ENCODE results near the gene FNDC3B.

Gene FNDC3B

GRCh38 chr3:172100482-172100881 is 61.1 kb downstream of the FNDC3B start:
- no peaks in the 10 kb centered on the region for H3K9me3 ChIP-seq (ENCODE audit: control insufficient read depth, low read length)
- H3K36me3 ChIP-seq (ENCODE audit: control insufficient read depth, insufficient read depth, low read length, severe bottlenecking), result no peaks in the 10 kb centered on the region
- H3K4me1 ChIP-seq (ENCODE audit: control insufficient read depth, insufficient read depth, low read length), result peaks cover 62% of the 10 kb centered on the region
- H3K27me3 ChIP-seq (replicated peaks; ENCODE audit: control insufficient read depth, insufficient read depth, low read length), result no peaks in the 10 kb centered on the region
- H3K9ac ChIP-seq (ENCODE audit: low read length), result no peak overlapping the region
- DNase-seq (ENCODE audit: low read depth), result no peak
- no peak overlapping the region for H3K4me3 ChIP-seq (ENCODE audit: low read length)

GRCh38 chr3:172101107-172101506 is 61.7 kb downstream of the FNDC3B start:
- Histone ChIP-seq H3K4me1 (ENCODE audit: control insufficient read depth, insufficient read depth, low read length) (peaks cover 57% of the 10 kb centered on the region), H3K4me3 (ENCODE audit: low read length) (no peak overlapping the region), H3K27me3 (replicated peaks; ENCODE audit: control insufficient read depth, insufficient read depth, low read length) (no peaks in the 10 kb centered on the region), H3K36me3 (ENCODE audit: control insufficient read depth, insufficient read depth, low read length, severe bottlenecking) (no peaks in the 10 kb centered on the region), H3K9ac (ENCODE audit: low read length) (no peak overlapping the region), H3K9me3 (ENCODE audit: control insufficient read depth, low read length) (no peaks in the 10 kb centered on the region)
- no peak for DNase-seq (ENCODE audit: low read depth)

DNA sequence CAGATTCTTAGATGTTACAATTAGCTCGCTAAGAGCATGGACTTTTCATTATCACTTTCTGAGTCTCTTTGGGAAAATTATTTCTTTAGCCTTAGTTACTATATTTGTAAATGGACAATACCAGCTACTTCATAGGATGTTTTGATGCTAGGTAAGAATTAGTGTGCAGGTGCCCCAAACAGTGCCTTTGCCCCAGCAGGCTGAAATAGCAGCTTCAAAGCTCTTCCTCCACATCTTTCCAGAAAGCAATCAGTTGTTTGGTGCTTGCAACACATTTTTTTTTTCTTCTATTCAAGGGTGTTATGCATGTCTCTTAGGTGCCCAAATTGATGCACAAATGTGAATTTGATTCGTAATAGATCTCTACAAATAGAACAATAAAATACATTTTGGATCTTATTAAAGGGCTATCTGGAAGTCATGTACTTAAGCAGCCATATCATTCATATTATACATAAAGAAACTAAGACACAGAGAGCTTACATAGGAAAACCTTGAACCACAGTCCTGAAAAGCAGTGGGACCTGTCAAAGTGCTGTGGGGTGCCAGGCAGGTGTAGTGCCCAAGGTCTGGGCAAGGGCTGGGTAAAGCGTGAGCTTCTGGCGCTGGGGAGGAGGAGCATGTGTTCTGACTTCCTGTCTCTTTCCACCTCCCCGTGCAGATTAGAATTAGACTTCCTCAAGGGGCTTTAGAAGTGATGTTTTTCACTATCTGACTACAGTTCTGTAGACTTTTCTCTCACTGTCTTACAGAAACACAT is 62.9 kb downstream of the FNDC3B start:
- Histone ChIP-seq H3K36me3 (ENCODE audit: control insufficient read depth, insufficient read depth, low read length, severe bottlenecking) (peaks cover 3% of the 10 kb centered on the region), H3K9me3 (ENCODE audit: control insufficient read depth, low read length) (no peaks in the 10 kb centered on the region), H3K4me1 (ENCODE audit: control insufficient read depth, insufficient read depth, low read length) (peaks cover 50% of the 10 kb centered on the region), H3K27me3 (replicated peaks; ENCODE audit: control insufficient read depth, insufficient read depth, low read length) (no peaks in the 10 kb centered on the region), H3K9ac (ENCODE audit: low read length) (no peak overlapping the region), H3K4me3 (ENCODE audit: low read length) (no peak overlapping the region)
- no peak for DNase-seq (ENCODE audit: low read depth)

- Histone ChIP-seq H3K36me3 (ENCODE audit: control insufficient read depth, insufficient read depth, low read length, severe bottlenecking) (peaks cover 4% of the 10 kb centered on the region), H3K9ac (ENCODE audit: low read length) (no peak overlapping the region), H3K4me1 (ENCODE audit: control insufficient read depth, insufficient read depth, low read length) (peaks cover 48% of the 10 kb centered on the region), H3K27me3 (replicated peaks; ENCODE audit: control insufficient read depth, insufficient read depth, low read length) (no peaks in the 10 kb centered on the region), H3K4me3 (ENCODE audit: low read length) (no peak overlapping the region), H3K9me3 (ENCODE audit: control insufficient read depth, low read length) (no peaks in the 10 kb centered on the region)
- DNase-seq (ENCODE audit: low read depth), result no peak
Measured at GRCh38 chr3:172102883-172103310, 63.5 kb downstream of the FNDC3B start.

DNA sequence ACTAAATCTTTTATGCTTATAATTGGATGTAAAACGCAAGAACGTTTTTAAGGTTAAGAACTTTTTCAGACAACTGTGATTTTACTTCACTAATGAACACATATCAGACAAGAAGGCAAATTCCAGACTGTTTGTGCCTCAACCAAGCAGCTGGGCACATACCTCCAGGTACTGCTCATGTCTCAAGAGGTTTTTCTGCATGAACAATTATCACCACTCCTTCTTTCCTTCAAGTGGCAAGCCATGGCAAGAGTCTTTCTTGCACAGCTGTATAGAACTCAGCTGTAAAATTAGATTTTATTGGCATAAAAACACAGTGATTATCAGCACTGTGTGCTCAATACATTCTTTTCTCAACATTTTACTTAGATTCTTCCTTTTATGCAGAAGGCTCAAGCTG is 64.3 kb downstream of the FNDC3B start:
- Histone ChIP-seq H3K36me3 (ENCODE audit: control insufficient read depth, insufficient read depth, low read length, severe bottlenecking) (peaks cover 4% of the 10 kb centered on the region), H3K27me3 (replicated peaks; ENCODE audit: control insufficient read depth, insufficient read depth, low read length) (no peaks in the 10 kb centered on the region), H3K9me3 (ENCODE audit: control insufficient read depth, low read length) (no peaks in the 10 kb centered on the region), H3K9ac (ENCODE audit: low read length) (peak overlapping the region; percentile 27), H3K4me3 (ENCODE audit: low read length) (peak overlapping the region; percentile 29), H3K4me1 (ENCODE audit: control insufficient read depth, insufficient read depth, low read length) (peaks cover 48% of the 10 kb centered on the region)
- DNase-seq (ENCODE audit: low read depth), result peak; percentile 81

DNA sequence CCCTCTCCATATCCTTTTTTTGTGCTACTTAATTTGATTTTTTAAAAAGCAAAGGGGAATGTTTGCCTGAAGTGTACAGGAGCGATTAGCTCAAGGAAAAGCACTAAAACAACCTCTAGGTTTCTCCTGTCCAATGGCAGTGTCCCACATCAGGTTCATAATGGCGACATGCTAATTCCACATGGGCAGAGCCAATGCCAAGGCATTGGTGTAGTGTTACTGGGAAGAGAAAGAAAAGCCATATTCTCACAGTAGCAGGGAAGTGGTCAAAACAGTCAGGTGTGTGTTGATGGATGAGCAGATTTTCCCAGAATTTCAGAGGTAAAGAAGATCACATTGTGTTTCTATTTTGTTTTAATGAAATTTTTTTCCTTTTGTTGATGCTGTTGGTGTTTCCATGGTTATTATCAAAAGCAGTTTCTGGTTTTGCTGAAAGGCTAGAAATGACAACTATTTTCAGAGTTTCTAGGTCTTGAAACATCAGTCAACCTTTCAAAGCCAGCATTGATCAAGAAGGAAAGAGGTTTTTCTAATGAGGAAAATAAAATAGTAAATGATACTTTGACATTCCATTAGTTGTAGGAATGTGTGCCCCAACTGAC is 65.2 kb downstream of the FNDC3B start:
- Histone ChIP-seq H3K27me3 (replicated peaks; ENCODE audit: control insufficient read depth, insufficient read depth, low read length) (no peaks in the 10 kb centered on the region), H3K9me3 (ENCODE audit: control insufficient read depth, low read length) (no peaks in the 10 kb centered on the region), H3K4me3 (ENCODE audit: low read length) (no peak overlapping the region), H3K36me3 (ENCODE audit: control insufficient read depth, insufficient read depth, low read length, severe bottlenecking) (peaks cover 4% of the 10 kb centered on the region), H3K9ac (ENCODE audit: low read length) (no peak overlapping the region), H3K4me1 (ENCODE audit: control insufficient read depth, insufficient read depth, low read length) (peaks cover 49% of the 10 kb centered on the region)
- no peak for DNase-seq (ENCODE audit: low read depth)

DNA sequence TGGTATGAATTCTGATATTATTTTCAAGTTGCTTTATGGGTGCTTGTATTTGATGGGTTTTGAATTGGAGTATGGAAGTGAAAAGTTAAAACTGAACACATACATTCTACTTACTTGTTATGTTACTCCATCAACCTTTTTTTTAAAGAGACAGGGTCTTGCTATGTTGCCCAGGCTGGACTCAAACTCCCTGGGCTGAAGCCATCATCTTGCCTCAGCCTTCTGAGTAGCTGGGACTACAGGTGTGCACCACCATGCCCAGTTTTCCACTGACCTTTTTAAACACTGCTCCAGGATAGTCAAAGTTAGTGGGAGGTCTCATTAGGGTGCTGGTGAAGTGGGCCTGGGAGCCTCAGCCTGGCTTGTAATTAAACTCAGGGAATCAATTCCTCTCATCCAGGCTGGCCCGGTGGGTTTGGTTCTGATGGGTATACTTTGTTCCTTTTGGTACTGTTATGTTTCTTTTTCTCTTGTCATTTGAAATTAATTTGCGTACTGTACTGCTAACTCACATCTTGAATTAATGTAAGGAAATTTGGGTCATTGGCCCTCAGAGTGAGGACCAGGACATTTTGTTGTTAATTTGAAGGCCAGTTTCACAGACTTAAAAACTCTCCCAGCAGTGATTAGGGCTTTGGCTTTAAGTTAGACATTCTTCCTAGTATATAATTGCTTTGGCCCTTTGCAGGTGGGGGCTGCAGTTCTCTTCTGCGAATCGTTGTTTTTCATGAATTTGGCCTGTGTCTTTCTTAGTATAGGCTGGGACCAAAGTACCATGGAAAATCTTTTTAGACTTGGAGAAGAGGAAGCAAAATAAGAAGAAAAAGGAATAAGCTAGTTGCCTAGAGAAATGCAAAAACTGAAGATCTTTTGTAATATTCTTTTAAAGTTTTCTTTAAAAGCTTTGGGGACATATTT is 66.9 kb downstream of the FNDC3B start:
- Histone ChIP-seq H3K36me3 (ENCODE audit: control insufficient read depth, insufficient read depth, low read length, severe bottlenecking) (peaks cover 4% of the 10 kb centered on the region), H3K27me3 (replicated peaks; ENCODE audit: control insufficient read depth, insufficient read depth, low read length) (no peaks in the 10 kb centered on the region), H3K9ac (ENCODE audit: low read length) (no peak overlapping the region), H3K4me1 (ENCODE audit: control insufficient read depth, insufficient read depth, low read length) (peaks cover 49% of the 10 kb centered on the region), H3K4me3 (ENCODE audit: low read length) (no peak overlapping the region), H3K9me3 (ENCODE audit: control insufficient read depth, low read length) (no peaks in the 10 kb centered on the region)
- no peak for DNase-seq (ENCODE audit: low read depth)

GRCh38 chr3:172106989-172107388 is 67.6 kb downstream of the FNDC3B start:
- H3K27me3 ChIP-seq (replicated peaks; ENCODE audit: control insufficient read depth, insufficient read depth, low read length), result no peaks in the 10 kb centered on the region
- H3K9ac ChIP-seq (ENCODE audit: low read length), result no peak overlapping the region
- no peak for DNase-seq (ENCODE audit: low read depth)
- no peaks in the 10 kb centered on the region for H3K9me3 ChIP-seq (ENCODE audit: control insufficient read depth, low read length)
- peaks cover 49% of the 10 kb centered on the region for H3K4me1 ChIP-seq (ENCODE audit: control insufficient read depth, insufficient read depth, low read length)
- peaks cover 4% of the 10 kb centered on the region for H3K36me3 ChIP-seq (ENCODE audit: control insufficient read depth, insufficient read depth, low read length, severe bottlenecking)
- no peak overlapping the region for H3K4me3 ChIP-seq (ENCODE audit: low read length)

DNA sequence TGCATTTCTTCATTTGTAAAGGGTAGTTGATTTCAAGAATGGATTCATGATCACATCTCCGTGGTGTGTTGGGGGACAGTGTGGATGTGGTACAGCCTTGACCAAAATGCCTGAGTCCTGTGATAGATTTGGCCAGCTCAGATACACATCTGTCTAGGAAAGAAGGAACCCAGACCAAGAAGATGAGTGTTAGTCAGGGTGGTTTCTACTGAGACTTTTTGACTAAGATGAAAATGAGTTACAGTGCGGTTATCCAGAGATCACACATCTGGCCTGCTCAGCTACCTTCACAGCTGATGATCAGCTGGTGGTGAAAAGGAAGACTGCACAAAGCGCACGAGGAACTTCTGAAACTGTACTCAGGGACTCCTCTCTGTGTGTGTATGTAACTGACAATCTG is 68.0 kb downstream of the FNDC3B start:
- Histone ChIP-seq H3K36me3 (ENCODE audit: control insufficient read depth, insufficient read depth, low read length, severe bottlenecking) (peaks cover 7% of the 10 kb centered on the region), H3K9ac (ENCODE audit: low read length) (no peak overlapping the region), H3K4me1 (ENCODE audit: control insufficient read depth, insufficient read depth, low read length) (peaks cover 47% of the 10 kb centered on the region), H3K9me3 (ENCODE audit: control insufficient read depth, low read length) (no peaks in the 10 kb centered on the region), H3K4me3 (ENCODE audit: low read length) (no peak overlapping the region), H3K27me3 (replicated peaks; ENCODE audit: control insufficient read depth, insufficient read depth, low read length) (no peaks in the 10 kb centered on the region)
- no peak for DNase-seq (ENCODE audit: low read depth)

- DNase-seq (ENCODE audit: low read depth), result no peak
- no peaks in the 10 kb centered on the region for H3K9me3 ChIP-seq (ENCODE audit: control insufficient read depth, low read length)
- no peak overlapping the region for H3K9ac ChIP-seq (ENCODE audit: low read length)
- H3K4me3 ChIP-seq (ENCODE audit: low read length), result no peak overlapping the region
- H3K36me3 ChIP-seq (ENCODE audit: control insufficient read depth, insufficient read depth, low read length, severe bottlenecking), result peaks cover 35% of the 10 kb centered on the region
- H3K27me3 ChIP-seq (replicated peaks; ENCODE audit: control insufficient read depth, insufficient read depth, low read length), result no peaks in the 10 kb centered on the region
- H3K4me1 ChIP-seq (ENCODE audit: control insufficient read depth, insufficient read depth, low read length), result peaks cover 19% of the 10 kb centered on the region
Measured at GRCh38 chr3:172110127-172110779, 70.9 kb downstream of the FNDC3B start.

GRCh38 chr3:172111163-172111562 is 71.8 kb downstream of the FNDC3B start:
- Histone ChIP-seq H3K9ac (ENCODE audit: low read length) (no peak overlapping the region), H3K4me3 (ENCODE audit: low read length) (no peak overlapping the region), H3K36me3 (ENCODE audit: control insufficient read depth, insufficient read depth, low read length, severe bottlenecking) (peaks cover 44% of the 10 kb centered on the region), H3K27me3 (replicated peaks; ENCODE audit: control insufficient read depth, insufficient read depth, low read length) (no peaks in the 10 kb centered on the region), H3K9me3 (ENCODE audit: control insufficient read depth, low read length) (no peaks in the 10 kb centered on the region), H3K4me1 (ENCODE audit: control insufficient read depth, insufficient read depth, low read length) (peaks cover 19% of the 10 kb centered on the region)
- DNase-seq (ENCODE audit: low read depth), result no peak

All from adipocyte (in vitro differentiated cells).